ENCODE data around the gene EVI5L.

EVI5L gene

DNA sequence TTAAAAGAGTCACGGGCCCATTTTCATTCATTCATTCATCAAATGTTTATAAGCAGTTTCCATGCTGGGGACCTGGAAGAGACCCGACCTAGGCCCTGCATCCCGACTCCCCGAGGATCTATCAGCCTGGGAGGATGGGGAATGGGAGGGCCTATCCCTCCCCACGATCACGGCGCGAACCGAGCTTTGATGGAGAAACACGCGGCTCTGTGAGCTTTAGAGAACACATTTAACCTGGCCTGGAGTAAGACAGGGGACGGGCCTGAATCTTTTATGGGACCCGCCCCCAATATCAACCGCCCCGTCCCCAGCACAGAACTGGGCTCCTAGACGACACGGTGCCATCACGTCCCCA is 875 bp upstream of the EVI5L start:
- H3K9me3 ChIP-seq (ENCODE audit: severe bottlenecking), result no peaks in the 10 kb centered on the region
- TF ChIP-seq, protein P1, sequence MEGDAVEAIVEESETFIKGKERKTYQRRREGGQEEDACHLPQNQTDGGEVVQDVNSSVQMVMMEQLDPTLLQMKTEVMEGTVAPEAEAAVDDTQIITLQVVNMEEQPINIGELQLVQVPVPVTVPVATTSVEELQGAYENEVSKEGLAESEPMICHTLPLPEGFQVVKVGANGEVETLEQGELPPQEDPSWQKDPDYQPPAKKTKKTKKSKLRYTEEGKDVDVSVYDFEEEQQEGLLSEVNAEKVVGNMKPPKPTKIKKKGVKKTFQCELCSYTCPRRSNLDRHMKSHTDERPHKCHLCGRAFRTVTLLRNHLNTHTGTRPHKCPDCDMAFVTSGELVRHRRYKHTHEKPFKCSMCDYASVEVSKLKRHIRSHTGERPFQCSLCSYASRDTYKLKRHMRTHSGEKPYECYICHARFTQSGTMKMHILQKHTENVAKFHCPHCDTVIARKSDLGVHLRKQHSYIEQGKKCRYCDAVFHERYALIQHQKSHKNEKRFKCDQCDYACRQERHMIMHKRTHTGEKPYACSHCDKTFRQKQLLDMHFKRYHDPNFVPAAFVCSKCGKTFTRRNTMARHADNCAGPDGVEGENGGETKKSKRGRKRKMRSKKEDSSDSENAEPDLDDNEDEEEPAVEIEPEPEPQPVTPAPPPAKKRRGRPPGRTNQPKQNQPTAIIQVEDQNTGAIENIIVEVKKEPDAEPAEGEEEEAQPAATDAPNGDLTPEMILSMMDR (IDR thresholded peaks at IDR 0.05; ENCODE audit: low read depth, low read length), result no peak
- H3K4me3 ChIP-seq (ENCODE audit: low read depth, low read length), result peak overlapping the region; percentile 73
- H3K36me3 ChIP-seq, result no peaks in the 10 kb centered on the region; the same call in 1 of the 2 replicates
- H3K27me3 ChIP-seq (ENCODE audit: insufficient read depth, low read depth, severe bottlenecking), result no peaks in the 10 kb centered on the region
- H3K27ac ChIP-seq, result peak overlapping the region; percentile 56
- no peak for DNase-seq

DNA sequence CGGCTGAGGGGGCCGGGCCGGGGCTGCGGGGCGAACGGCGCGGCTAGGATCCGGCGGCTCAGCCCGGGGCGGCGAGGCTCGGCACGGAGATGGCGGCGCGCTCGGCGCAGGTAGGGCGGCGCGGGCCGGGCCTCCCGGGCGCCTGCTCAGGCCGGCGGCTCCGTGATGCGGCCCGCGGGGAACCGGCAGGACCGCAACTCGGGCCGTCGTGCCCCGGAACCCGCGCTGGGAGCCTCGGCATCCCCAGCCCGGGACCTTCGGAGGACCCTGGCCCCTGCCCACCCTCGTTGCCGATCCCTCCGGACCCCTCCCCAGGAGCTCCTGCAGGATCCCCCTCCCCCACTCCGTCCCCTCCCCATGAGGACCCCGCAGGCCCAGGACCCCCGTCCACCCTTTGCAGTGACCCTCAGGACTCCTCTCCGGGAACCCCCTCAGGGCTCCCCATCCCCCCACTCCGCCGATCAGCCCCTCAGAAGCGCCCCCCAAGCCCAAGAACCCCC is 304 bp downstream of the EVI5L start:
- H3K4me3 ChIP-seq (ENCODE audit: low read depth, low read length), result peak overlapping the region; percentile 55
- no peak for DNase-seq
- H3K27ac ChIP-seq, result no peak overlapping the region
- no peaks in the 10 kb centered on the region for H3K27me3 ChIP-seq (ENCODE audit: insufficient read depth, low read depth, severe bottlenecking)
- no peaks in the 10 kb centered on the region; the same call in 1 of the 2 replicates for H3K36me3 ChIP-seq
- TF ChIP-seq, protein P1 (IDR thresholded peaks at IDR 0.05; ENCODE audit: low read depth, low read length), result no peak
- H3K9me3 ChIP-seq (ENCODE audit: severe bottlenecking), result no peaks in the 10 kb centered on the region

DNA sequence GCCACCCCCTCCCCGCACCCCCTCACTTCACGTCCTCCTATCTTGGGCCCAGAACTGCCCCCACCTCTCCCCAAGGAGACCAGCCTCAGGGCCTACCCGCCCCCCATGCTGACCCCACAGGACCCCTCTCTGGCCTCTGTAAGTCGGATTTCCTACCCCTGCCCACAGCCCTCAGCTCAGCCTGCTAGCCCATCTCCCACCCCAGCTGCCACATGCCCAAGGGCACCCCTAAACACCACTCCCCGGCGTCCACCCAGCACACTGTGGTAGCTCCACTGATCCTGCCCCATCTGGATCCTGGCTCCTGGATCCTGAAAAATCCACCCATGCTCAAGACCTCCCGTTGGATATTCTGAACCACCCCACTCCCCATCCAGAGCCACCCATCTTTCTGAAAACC is 805 bp downstream of the EVI5L start:
- H3K27me3 ChIP-seq (ENCODE audit: insufficient read depth, low read depth, severe bottlenecking), result no peaks in the 10 kb centered on the region
- no peak overlapping the region for H3K27ac ChIP-seq
- TF ChIP-seq, protein P1 (IDR thresholded peaks at IDR 0.05; ENCODE audit: low read depth, low read length), result no peak
- no peaks in the 10 kb centered on the region; the same call in 1 of the 2 replicates for H3K36me3 ChIP-seq
- H3K4me3 ChIP-seq (ENCODE audit: low read depth, low read length), result peak overlapping the region; percentile 55
- H3K9me3 ChIP-seq (ENCODE audit: severe bottlenecking), result no peaks in the 10 kb centered on the region
- DNase-seq, result no peak

DNA sequence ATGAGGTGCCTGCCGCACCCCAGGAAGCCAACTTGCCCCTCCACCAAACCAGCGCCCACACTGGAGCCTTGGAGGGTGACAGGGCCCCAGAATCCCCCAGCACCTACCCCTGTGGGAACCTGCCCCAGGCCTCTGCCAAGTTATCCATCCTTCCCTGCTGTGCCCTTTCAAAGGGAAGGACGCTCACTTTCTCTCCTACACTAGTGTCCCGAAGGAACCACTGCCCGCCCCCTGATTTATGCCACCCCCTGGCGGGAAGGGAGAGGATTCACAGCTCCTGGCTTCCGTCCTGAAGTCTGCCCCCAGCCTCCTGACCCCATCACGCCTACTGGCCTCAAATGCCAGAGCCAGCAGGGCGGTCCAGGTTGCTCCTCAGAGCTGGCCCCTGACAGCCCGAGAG is 1.4 kb downstream of the EVI5L start:
- DNase-seq, result peak; percentile 38
- TF ChIP-seq, protein P1 (IDR thresholded peaks at IDR 0.05; ENCODE audit: low read depth, low read length), result peak; percentile 48
- no peak overlapping the region for H3K27ac ChIP-seq
- no peaks in the 10 kb centered on the region; the same call in 1 of the 2 replicates for H3K36me3 ChIP-seq
- H3K4me3 ChIP-seq (ENCODE audit: low read depth, low read length), result no peak overlapping the region
- H3K9me3 ChIP-seq (ENCODE audit: severe bottlenecking), result no peaks in the 10 kb centered on the region
- no peaks in the 10 kb centered on the region for H3K27me3 ChIP-seq (ENCODE audit: insufficient read depth, low read depth, severe bottlenecking)

DNA sequence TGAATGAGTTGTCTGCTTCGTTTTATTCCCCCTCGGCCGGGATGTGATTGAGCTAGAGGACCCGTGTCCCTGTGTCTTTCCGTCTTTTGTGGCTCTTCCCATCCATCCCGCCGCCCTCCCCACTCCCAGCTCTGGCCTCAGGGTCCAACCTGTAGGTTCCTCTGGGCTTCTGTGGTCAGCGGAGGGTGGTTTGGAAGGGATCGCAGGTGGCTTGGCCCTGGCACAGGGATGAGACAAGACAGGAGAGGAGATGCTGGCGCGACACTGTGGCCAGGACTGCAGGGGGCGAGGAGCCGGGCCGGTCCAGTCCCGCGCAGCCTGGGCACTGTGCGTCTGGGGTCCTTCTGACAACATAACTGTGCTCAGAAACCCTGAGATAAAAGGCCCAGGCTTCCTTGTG is 2.0 kb downstream of the EVI5L start:
- TF ChIP-seq, protein P1 (IDR thresholded peaks at IDR 0.05; ENCODE audit: low read depth, low read length), result no peak

DNA sequence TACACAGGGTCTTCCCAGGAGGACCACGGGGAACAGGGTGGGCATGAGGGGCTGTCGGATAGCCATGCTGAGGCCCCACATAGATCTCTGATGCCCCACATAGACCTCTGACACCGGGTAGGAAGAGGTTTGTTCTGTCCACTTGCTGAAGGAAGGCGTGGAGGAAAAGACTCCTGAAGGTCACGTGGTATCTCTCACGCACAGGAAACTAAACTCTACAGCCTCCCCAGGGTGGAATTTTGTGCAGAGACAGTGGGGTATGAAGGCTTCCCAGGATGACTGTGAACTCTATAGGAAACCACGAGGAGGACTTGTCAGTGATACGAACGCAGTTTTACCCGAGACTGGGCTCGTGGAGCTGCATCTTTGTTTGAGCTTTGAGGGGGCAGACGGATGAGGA is 2.8 kb downstream of the EVI5L start:
- Histone ChIP-seq H3K36me3 (no peaks in the 10 kb centered on the region; the same call in 1 of the 2 replicates), H3K9me3 (ENCODE audit: severe bottlenecking) (no peaks in the 10 kb centered on the region), H3K27ac (no peak overlapping the region), H3K27me3 (ENCODE audit: insufficient read depth, low read depth, severe bottlenecking) (no peaks in the 10 kb centered on the region), H3K4me3 (ENCODE audit: low read depth, low read length) (no peak overlapping the region)
- no peak for DNase-seq
- TF ChIP-seq, protein P1 (IDR thresholded peaks at IDR 0.05; ENCODE audit: low read depth, low read length), result no peak

More for the DNA sequence above, 2.0 kb downstream of the EVI5L start:
- Histone ChIP-seq H3K27me3 (ENCODE audit: insufficient read depth, low read depth, severe bottlenecking) (no peaks in the 10 kb centered on the region), H3K27ac (no peak overlapping the region), H3K9me3 (ENCODE audit: severe bottlenecking) (no peaks in the 10 kb centered on the region), H3K4me3 (ENCODE audit: low read depth, low read length) (no peak overlapping the region), H3K36me3 (no peaks in the 10 kb centered on the region; the same call in 1 of the 2 replicates)
- DNase-seq, result no peak

Data from WERI-Rb-1 (cell line).